ENCODE measurements around the gene PLPPR3.

GRCh38 chr19:772730-773436 is 48.9 kb downstream of the PLPPR3 start:
- TF ChIP-seq CTCF (IDR thresholded peaks at IDR 0.05) (no peak), POLR2A (IDR thresholded peaks at IDR 0.05) (no peak)
